ENCODE data around the gene DHFR. TPM values are rescaled to one million over a fixed set of nuclear protein-coding genes. Genes with fewer than 3 reads are reported as not detected.

DHFR gene
- total RNA-seq, 1 experiment from 2014 or later: 51.5 TPM

DNA sequence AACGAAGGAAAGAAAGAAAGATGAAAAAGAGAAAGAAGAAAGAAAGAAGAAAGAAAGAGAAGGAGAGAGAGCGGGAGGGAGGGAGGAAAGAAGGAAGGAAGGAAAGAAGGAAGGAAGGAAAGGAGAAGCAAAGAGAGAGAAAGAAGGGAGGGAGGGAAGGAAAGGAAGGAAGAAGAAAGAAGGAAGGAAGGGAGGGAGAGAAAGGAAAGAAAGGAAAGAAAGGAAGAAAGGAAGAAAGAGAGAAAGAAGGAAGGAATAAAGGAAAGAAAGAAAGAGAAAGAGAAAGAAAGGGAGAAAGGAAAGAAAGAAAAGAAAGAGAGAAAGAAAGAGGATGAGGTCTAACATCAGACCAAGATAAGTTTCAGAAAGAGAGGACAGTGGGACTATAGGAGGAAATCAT, 75.7 kb downstream of the DHFR start:
- in situ Hi-C loops (cut with HindIII; ENCODE audit: low pct_unique_long_range_greater_than_20kb, low sequenced_read_pairs): no loop called here
- BruUV-seq (replicated peaks): no TSS peak
- TF ChIP-seq CTCF (IDR thresholded peaks at IDR 0.05) (no peak), TCF7L2 (IDR thresholded peaks at IDR 0.05; ENCODE audit: low read depth, low read length) (no peak), REST (IDR thresholded peaks at IDR 0.05; ENCODE audit: insufficient read depth in 1 of 2, low read depth in 2 of 2, low read length in 1 of 2) (no peak)
- H3K27ac ChIP-seq (ENCODE audit: low read length): no peak overlapping the region
- peaks cover 22% of the 10 kb centered on the region for H3K27me3 ChIP-seq (ENCODE audit: control insufficient read depth, insufficient read depth, low read length)
- no peaks in the 10 kb centered on the region for H3K4me1 ChIP-seq (ENCODE audit: control insufficient read depth, insufficient read depth, low read length)
- no peak for ATAC-seq
- H3K9me3 ChIP-seq (ENCODE audit: control insufficient read depth, insufficient read depth, low read depth, low read length): no peaks in the 10 kb centered on the region
- DNase-seq (ENCODE audit: low read depth, low spot score): no peak
- CTCF ChIA-PET: no interaction called here
- POLR2A ChIA-PET: no interaction called here
- H3K4me3 ChIP-seq (ENCODE audit: low read depth in 2 of 2, low read length in 2 of 2): no peak overlapping the region
- intact Hi-C loops (cut with micrococcal nuclease; ENCODE audit: unreplicated experiment): no loop called here
- H3K36me3 ChIP-seq (ENCODE audit: control insufficient read depth, insufficient read depth, low read length): no peaks in the 10 kb centered on the region

GRCh38 chr5:80577707-80578106, 77.1 kb downstream of the DHFR start:
- no peak for DNase-seq (ENCODE audit: low read depth, low spot score)
- Histone ChIP-seq H3K27ac (ENCODE audit: low read length) (no peak overlapping the region), H3K4me3 (ENCODE audit: low read depth in 2 of 2, low read length in 2 of 2) (no peak overlapping the region), H3K4me1 (ENCODE audit: control insufficient read depth, insufficient read depth, low read length) (no peaks in the 10 kb centered on the region), H3K27me3 (ENCODE audit: control insufficient read depth, insufficient read depth, low read length) (peaks cover 26% of the 10 kb centered on the region), H3K36me3 (ENCODE audit: control insufficient read depth, insufficient read depth, low read length) (no peaks in the 10 kb centered on the region), H3K9me3 (ENCODE audit: control insufficient read depth, insufficient read depth, low read depth, low read length) (no peaks in the 10 kb centered on the region)
- ATAC-seq: no peak
- CTCF ChIA-PET: no interaction called here
- intact Hi-C loops (cut with micrococcal nuclease; ENCODE audit: unreplicated experiment): no loop called here
- no peak for TF ChIP-seq TCF7L2 (IDR thresholded peaks at IDR 0.05; ENCODE audit: low read depth, low read length)
- TF ChIP-seq SIN3A (IDR thresholded peaks at IDR 0.05; ENCODE audit: borderline replicate concordance, insufficient read depth, low read depth, low read length): no peak
- no peak for TF ChIP-seq CTCF (IDR thresholded peaks at IDR 0.05)
- no peak for TF ChIP-seq POLR2AphosphoS5 (IDR thresholded peaks at IDR 0.05; ENCODE audit: low read depth, low read length)
- no peak for TF ChIP-seq REST (IDR thresholded peaks at IDR 0.05; ENCODE audit: insufficient read depth in 1 of 2, low read depth in 2 of 2, low read length in 1 of 2)
- in situ Hi-C loops (cut with HindIII; ENCODE audit: low pct_unique_long_range_greater_than_20kb, low sequenced_read_pairs): no loop called here
- no TSS peak for BruUV-seq (replicated peaks)
- POLR2A ChIA-PET: no interaction called here

All from Panc1 (cell line).